ENCODE results near the gene MRTFB.

The MRTFB gene

DNA sequence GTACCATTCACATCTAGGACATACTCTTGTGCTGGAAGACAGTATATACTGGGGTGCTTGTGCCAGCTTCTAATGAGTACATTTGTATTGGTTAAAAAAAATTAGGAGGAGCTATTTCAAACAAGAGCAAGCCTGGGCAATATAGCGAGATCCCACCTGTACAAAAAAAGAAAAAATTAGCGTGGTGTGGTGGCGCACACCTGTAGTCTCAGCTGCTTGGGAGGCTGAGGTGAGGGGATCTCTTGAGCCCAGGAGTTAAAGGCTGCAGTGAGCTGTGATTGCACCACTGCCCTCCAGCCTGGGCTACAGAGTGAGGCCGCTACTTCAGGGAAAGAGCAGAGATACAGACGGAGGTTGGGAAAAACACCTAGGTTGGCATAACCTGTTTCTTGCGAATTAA lies 1.2 kb downstream of the MRTFB start:
- no peak overlapping the region for H2AFZ ChIP-seq (ENCODE audit: low read depth, low read length)
- H3K4me3 ChIP-seq (ENCODE audit: low read length) = peak overlapping the region; percentile 73
- peaks cover 7% of the 10 kb centered on the region for H3K4me1 ChIP-seq (ENCODE audit: insufficient read depth, low read length)
- no peaks in the 10 kb centered on the region for H3K9me3 ChIP-seq (ENCODE audit: low read length)
- H3K27me3 ChIP-seq (ENCODE audit: insufficient read depth, low read length) = no peaks in the 10 kb centered on the region
- H3K36me3 ChIP-seq (ENCODE audit: insufficient read depth, low read length) = peaks cover 10% of the 10 kb centered on the region

GRCh38 chr16:14074544-14074943 lies 3.4 kb downstream of the MRTFB start:
- Histone ChIP-seq H3K9me3 (ENCODE audit: low read length) (peaks cover 3% of the 10 kb centered on the region), H3K27me3 (ENCODE audit: insufficient read depth, low read length) (no peaks in the 10 kb centered on the region), H3K36me3 (ENCODE audit: insufficient read depth, low read length) (peaks cover 13% of the 10 kb centered on the region), H2AFZ (ENCODE audit: low read depth, low read length) (no peak overlapping the region), H3K4me3 (ENCODE audit: low read length) (no peak overlapping the region), H3K4me1 (ENCODE audit: insufficient read depth, low read length) (peaks cover 7% of the 10 kb centered on the region)

- Histone ChIP-seq H3K27me3 (ENCODE audit: insufficient read depth, low read length) (no peaks in the 10 kb centered on the region), H3K36me3 (ENCODE audit: insufficient read depth, low read length) (peaks cover 35% of the 10 kb centered on the region), H3K4me1 (ENCODE audit: insufficient read depth, low read length) (no peaks in the 10 kb centered on the region), H3K4me3 (ENCODE audit: low read length) (no peak overlapping the region), H3K9me3 (ENCODE audit: low read length) (peaks cover 3% of the 10 kb centered on the region), H2AFZ (ENCODE audit: low read depth, low read length) (no peak overlapping the region)
Observed at GRCh38 chr16:14077918-14078317, 6.8 kb downstream of the MRTFB start.

DNA sequence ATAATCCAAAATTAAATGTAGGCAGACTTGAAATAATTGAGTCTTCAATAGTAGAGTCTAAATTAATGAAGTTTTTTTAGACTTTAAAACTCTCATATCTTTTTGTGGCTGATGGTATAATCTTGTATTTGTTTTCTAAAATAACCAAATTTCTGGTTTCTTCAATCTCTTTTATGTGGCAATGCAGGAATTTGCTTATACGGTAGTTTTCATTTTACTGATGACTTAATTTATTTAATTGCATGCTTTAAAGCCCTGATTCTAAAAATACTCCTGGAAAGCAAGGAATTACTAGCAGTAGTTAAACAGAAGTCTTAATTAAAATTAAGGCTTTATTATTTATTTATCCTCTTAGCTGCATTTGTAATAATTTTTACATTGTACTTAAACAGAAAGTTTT lies 15.4 kb downstream of the MRTFB start:
- Histone ChIP-seq H3K36me3 (ENCODE audit: insufficient read depth, low read length) (peaks cover 19% of the 10 kb centered on the region), H3K9me3 (ENCODE audit: low read length) (no peaks in the 10 kb centered on the region), H3K27me3 (ENCODE audit: insufficient read depth, low read length) (no peaks in the 10 kb centered on the region), H3K4me1 (ENCODE audit: insufficient read depth, low read length) (no peaks in the 10 kb centered on the region), H3K4me3 (ENCODE audit: low read length) (no peak overlapping the region), H2AFZ (ENCODE audit: low read depth, low read length) (no peak overlapping the region)

- Histone ChIP-seq H2AFZ (ENCODE audit: low read depth, low read length) (no peak overlapping the region), H3K9me3 (ENCODE audit: low read length) (no peaks in the 10 kb centered on the region), H3K36me3 (ENCODE audit: insufficient read depth, low read length) (peaks cover 13% of the 10 kb centered on the region), H3K4me3 (ENCODE audit: low read length) (no peak overlapping the region), H3K4me1 (ENCODE audit: insufficient read depth, low read length) (no peaks in the 10 kb centered on the region), H3K27me3 (ENCODE audit: insufficient read depth, low read length) (no peaks in the 10 kb centered on the region)
Observed at GRCh38 chr16:14087181-14087580, 16.1 kb downstream of the MRTFB start.

- no peak overlapping the region for H2AFZ ChIP-seq (ENCODE audit: low read depth, low read length)
- H3K4me1 ChIP-seq (ENCODE audit: insufficient read depth, low read length) = no peaks in the 10 kb centered on the region
- H3K9me3 ChIP-seq (ENCODE audit: low read length) = no peaks in the 10 kb centered on the region
- peaks cover 10% of the 10 kb centered on the region for H3K36me3 ChIP-seq (ENCODE audit: insufficient read depth, low read length)
- no peak overlapping the region for H3K4me3 ChIP-seq (ENCODE audit: low read length)
- H3K27me3 ChIP-seq (ENCODE audit: insufficient read depth, low read length) = no peaks in the 10 kb centered on the region
Observed at GRCh38 chr16:14087590-14088154, 16.6 kb downstream of the MRTFB start.

GRCh38 chr16:14088155-14088753 lies 17.1 kb downstream of the MRTFB start:
- no peaks in the 10 kb centered on the region for H3K27me3 ChIP-seq (ENCODE audit: insufficient read depth, low read length)
- peaks cover 10% of the 10 kb centered on the region for H3K36me3 ChIP-seq (ENCODE audit: insufficient read depth, low read length)
- no peaks in the 10 kb centered on the region for H3K9me3 ChIP-seq (ENCODE audit: low read length)
- H3K4me1 ChIP-seq (ENCODE audit: insufficient read depth, low read length) = no peaks in the 10 kb centered on the region
- H3K4me3 ChIP-seq (ENCODE audit: low read length) = no peak overlapping the region
- no peak overlapping the region for H2AFZ ChIP-seq (ENCODE audit: low read depth, low read length)

DNA sequence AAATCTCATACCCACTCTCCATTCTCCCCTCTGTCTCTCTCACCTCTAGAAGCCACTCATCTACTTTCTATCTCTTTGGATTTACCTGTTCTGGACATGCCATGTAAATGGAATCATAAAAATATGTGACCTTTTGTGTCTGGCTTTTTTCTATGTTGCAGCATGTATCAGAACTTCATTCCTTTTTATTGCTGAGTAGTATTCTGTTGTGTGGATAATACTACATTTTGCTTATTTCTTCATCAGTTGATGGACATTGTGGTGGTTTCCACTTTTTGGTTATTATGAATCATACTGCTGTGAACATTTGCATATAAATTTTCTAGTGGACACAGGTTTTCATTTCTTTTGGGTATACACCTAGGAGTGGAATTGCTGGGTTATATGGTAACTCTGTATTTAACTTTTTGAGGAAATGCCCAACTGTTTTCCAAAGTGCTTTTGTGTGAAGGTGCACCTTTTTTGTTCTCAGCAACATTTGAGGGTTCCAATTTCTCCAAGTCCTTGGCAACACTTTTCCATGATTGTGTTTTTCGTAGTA lies 18.2 kb downstream of the MRTFB start:
- Histone ChIP-seq H3K27me3 (ENCODE audit: insufficient read depth, low read length) (no peaks in the 10 kb centered on the region), H2AFZ (ENCODE audit: low read depth, low read length) (no peak overlapping the region), H3K4me3 (ENCODE audit: low read length) (no peak overlapping the region), H3K4me1 (ENCODE audit: insufficient read depth, low read length) (no peaks in the 10 kb centered on the region), H3K36me3 (ENCODE audit: insufficient read depth, low read length) (peaks cover 3% of the 10 kb centered on the region), H3K9me3 (ENCODE audit: low read length) (no peaks in the 10 kb centered on the region)

- H3K27me3 ChIP-seq (ENCODE audit: insufficient read depth, low read length) = no peaks in the 10 kb centered on the region
- H2AFZ ChIP-seq (ENCODE audit: low read depth, low read length) = no peak overlapping the region
- peaks cover 8% of the 10 kb centered on the region for H3K4me1 ChIP-seq (ENCODE audit: insufficient read depth, low read length)
- H3K9me3 ChIP-seq (ENCODE audit: low read length) = no peaks in the 10 kb centered on the region
- no peaks in the 10 kb centered on the region for H3K36me3 ChIP-seq (ENCODE audit: insufficient read depth, low read length)
- no peak overlapping the region for H3K4me3 ChIP-seq (ENCODE audit: low read length)
Observed at GRCh38 chr16:14092561-14092960, 21.4 kb downstream of the MRTFB start.

DNA sequence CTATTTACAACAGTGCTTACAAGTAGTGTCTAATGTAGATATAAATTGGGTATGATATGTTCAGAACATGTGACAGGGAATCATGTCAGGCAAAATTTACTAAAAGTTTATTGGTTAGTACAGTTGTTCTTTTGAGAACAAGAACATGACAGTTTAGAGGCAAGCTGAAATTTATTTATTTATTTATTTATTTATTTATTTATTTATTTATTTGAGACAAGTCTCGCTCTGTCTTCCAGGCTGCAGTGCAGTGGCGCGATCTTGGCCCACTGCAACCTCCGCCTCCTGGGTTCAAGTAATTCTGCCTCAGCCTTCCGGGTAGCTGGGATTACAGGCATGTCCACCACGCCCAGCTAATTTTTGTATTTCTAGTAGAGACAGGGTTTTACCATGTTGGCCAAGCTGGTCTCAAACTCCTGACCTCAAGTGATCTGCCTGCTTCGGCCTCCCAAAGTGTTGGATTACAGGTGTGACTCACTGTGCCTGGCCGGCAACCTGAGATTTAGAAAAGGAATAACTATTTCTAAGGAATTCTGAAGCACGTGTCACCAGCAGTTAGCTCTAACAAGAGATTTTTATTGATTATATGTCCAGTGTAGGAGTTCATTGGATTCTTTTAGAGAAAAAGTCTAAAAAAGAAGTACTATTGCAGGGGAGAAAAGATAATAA lies 24.9 kb downstream of the MRTFB start:
- H3K9me3 ChIP-seq (ENCODE audit: low read length) = no peaks in the 10 kb centered on the region
- H2AFZ ChIP-seq (ENCODE audit: low read depth, low read length) = no peak overlapping the region
- no peak overlapping the region for H3K4me3 ChIP-seq (ENCODE audit: low read length)
- H3K27me3 ChIP-seq (ENCODE audit: insufficient read depth, low read length) = no peaks in the 10 kb centered on the region
- peaks cover 14% of the 10 kb centered on the region for H3K4me1 ChIP-seq (ENCODE audit: insufficient read depth, low read length)
- no peaks in the 10 kb centered on the region for H3K36me3 ChIP-seq (ENCODE audit: insufficient read depth, low read length)

GRCh38 chr16:14097182-14097959 lies 26.3 kb downstream of the MRTFB start:
- no peaks in the 10 kb centered on the region for H3K9me3 ChIP-seq (ENCODE audit: low read length)
- no peak overlapping the region for H2AFZ ChIP-seq (ENCODE audit: low read depth, low read length)
- H3K4me3 ChIP-seq (ENCODE audit: low read length) = no peak overlapping the region
- H3K4me1 ChIP-seq (ENCODE audit: insufficient read depth, low read length) = peaks cover 14% of the 10 kb centered on the region
- no peaks in the 10 kb centered on the region for H3K27me3 ChIP-seq (ENCODE audit: insufficient read depth, low read length)
- no peaks in the 10 kb centered on the region for H3K36me3 ChIP-seq (ENCODE audit: insufficient read depth, low read length)

DNA sequence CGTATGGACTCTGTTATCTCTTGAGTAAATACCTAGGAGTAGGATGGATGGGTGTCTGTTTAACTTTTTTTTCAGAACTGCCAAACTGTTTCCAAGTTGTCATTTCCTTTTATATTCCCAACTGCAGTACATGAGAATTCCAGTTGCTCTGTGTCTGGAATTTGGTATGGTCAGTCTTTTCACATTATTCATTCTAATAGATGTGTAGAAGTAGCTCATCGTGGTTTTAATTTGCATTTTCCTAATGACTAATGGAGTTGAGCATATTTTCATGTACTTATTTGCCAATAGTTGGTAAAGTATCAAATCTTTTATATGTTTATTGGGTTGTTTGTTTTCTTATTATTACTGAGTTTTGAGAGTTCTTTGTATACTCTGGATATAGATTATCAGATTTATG lies 27.0 kb downstream of the MRTFB start:
- Histone ChIP-seq H3K4me1 (ENCODE audit: insufficient read depth, low read length) (peaks cover 14% of the 10 kb centered on the region), H2AFZ (ENCODE audit: low read depth, low read length) (no peak overlapping the region), H3K9me3 (ENCODE audit: low read length) (no peaks in the 10 kb centered on the region), H3K4me3 (ENCODE audit: low read length) (no peak overlapping the region), H3K27me3 (ENCODE audit: insufficient read depth, low read length) (no peaks in the 10 kb centered on the region), H3K36me3 (ENCODE audit: insufficient read depth, low read length) (no peaks in the 10 kb centered on the region)

DNA sequence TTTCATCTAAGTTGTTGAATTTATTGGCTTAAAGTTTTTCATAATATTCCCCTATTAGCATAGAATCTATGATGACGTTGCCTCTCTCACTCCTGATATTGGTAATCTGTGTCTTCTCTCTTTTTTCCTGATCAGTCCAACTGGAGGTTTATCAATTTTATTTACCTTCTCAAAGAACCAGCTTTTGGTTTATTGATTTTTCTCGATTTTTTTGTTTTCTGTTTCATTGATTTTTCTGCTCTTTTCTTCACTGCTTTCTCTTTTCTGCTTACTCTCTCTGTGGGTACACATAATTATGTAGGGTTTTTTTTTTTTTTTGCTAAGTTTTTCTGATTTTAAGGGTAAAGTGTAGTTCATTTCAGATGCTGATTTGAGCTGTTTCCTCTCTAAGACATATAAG lies 29.7 kb downstream of the MRTFB start:
- no peak overlapping the region for H3K4me3 ChIP-seq (ENCODE audit: low read length)
- H3K36me3 ChIP-seq (ENCODE audit: insufficient read depth, low read length) = no peaks in the 10 kb centered on the region
- no peak overlapping the region for H2AFZ ChIP-seq (ENCODE audit: low read depth, low read length)
- H3K4me1 ChIP-seq (ENCODE audit: insufficient read depth, low read length) = peaks cover 14% of the 10 kb centered on the region
- no peaks in the 10 kb centered on the region for H3K27me3 ChIP-seq (ENCODE audit: insufficient read depth, low read length)
- no peaks in the 10 kb centered on the region for H3K9me3 ChIP-seq (ENCODE audit: low read length)
